Thyroid gland (tissue), 4 donors: ENCODE measurements around the gene PITPNC1. TPM values are rescaled to one million over a fixed set of nuclear protein-coding genes. Genes with fewer than 3 reads are reported as not detected.
"Not testable (repeated sequence)": the region's sequence is repeated elsewhere in the genome, so short reads cannot be mapped to it uniquely, and the experiment has no call there.

Source experiments
- DNase-seq, 2 donors: peaks; one replicate each; pipeline ENCODE4 v3.0.0-alpha.2; 2019
- H3K27ac ChIP-seq, 3 donors: fragments of 200-600 bp; sonication (generic); 1 replicate in 2 of 3; 2 replicates in 1 of 3; pipeline ENCODE4 v1.5.1; 2016 to 2019; ENCODE audit warnings: mild to moderate bottlenecking in 1 of 3, moderate library complexity in 1 of 3
- H3K27me3 ChIP-seq: fragments of 200-600 bp; sonication (generic); one replicate; pipeline ENCODE4 v1.5.1; 2019
- H3K36me3 ChIP-seq, 2 donors: fragments of 200-600 bp; sonication (generic); one replicate each; pipeline ENCODE4 v1.5.1; 2016 to 2019
- H3K4me1 ChIP-seq, 2 donors: fragments of 200-600 bp; sonication (generic); one replicate each; pipeline ENCODE4 v1.5.1; 2017 to 2019
- H3K4me3 ChIP-seq, 3 donors: fragments of 200-600 bp; sonication (generic); replicated peaks in 1 of 3; 1 replicate in 2 of 3; 2 replicates in 1 of 3; pipeline ENCODE4 v1.5.1; 2016; ENCODE audit warnings: mild to moderate bottlenecking in 1 of 3
- H3K9me3 ChIP-seq: fragments of 200-600 bp; sonication (generic); one replicate; pipeline ENCODE4 v1.5.1; 2017
- CTCF ChIP-seq, 6 experiments: fragments of 200-600 bp in 3 of 6; fragments of 450-650 bp in 3 of 6; sonication (generic) in 3 of 6; IDR thresholded peaks; one replicate each; pipeline ENCODE4 v1.5.1; 2016 to 2019; ENCODE audit warnings: antibody characterized with exemption in 6 of 6, mild to moderate bottlenecking in 2 of 6, inconsistent platforms in 1 of 6, moderate library complexity in 1 of 6
- POLR2A ChIP-seq, 2 donors: fragments of 450-650 bp; IDR thresholded peaks; one replicate each; pipeline ENCODE4 v1.6.1; 2017; ENCODE audit warnings: antibody characterized with exemption in 2 of 2, mild to moderate bottlenecking in 2 of 2, moderate library complexity in 1 of 2
- WGBS, 2 donors: methylation state at CpG; one replicate each; pipeline ENCODE4 v1.1.5; 2017; 5-methylcytosine and 5-hydroxymethylcytosine counted together
- intact Hi-C: fragments of 100-400 bp; cut with DNase I; formaldehyde crosslinking; loops from one replicate; pipeline ENCODE4 v1.15.1; 2023
- total RNA-seq, 4 donors: library from RNA; depleted of rRNA; stranded (reverse); fragments of >200 nt; gene quantifications; one replicate each; pipeline ENCODE4 v1.2.3, GENCODE V29; 2016

Gene PITPNC1
- total RNA-seq, 4 donors from 2014 or later, result 3.6 to 14.2 (median 7.3) TPM

DNA sequence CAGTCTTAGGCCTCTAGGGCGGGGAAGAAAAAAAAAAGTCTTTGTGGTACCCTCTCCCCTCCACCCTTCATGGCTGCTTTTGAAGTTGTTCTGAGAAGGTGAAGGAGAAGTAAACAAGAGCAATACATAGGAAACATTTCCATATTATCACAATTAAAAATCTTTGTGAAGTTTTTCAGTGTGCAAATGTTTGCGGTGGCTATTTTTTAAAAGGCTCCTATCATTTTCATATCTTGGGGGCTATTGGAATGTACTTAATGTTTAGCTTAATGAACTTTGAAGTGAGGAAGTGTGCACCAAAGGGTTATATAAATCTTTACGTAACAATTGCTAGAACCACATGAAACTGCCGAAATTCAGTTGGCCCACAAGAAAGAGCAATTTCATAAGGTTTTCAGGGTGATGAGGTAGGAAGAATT is 348.3 kb downstream of the PITPNC1 start:
- TF ChIP-seq POLR2A (IDR thresholded peaks at IDR 0.05) (no peak), CTCF (IDR thresholded peaks at IDR 0.05) (no peak)
- H3K4me1 ChIP-seq, result no peaks in the 10 kb centered on the region
- H3K9me3 ChIP-seq, result no peaks in the 10 kb centered on the region
- H3K4me3 ChIP-seq, result no peak overlapping the region
- H3K36me3 ChIP-seq, result peaks cover 49 to 76% of the 10 kb centered on the region in 2 donors
- H3K27me3 ChIP-seq, result no peaks in the 10 kb centered on the region
- no peak for DNase-seq
- intact Hi-C loops, result no loop called here
- WGBS, 2 donors, result 93 to 99% methylated on average over 4 of the region's 4 CpGs
- no peak overlapping the region for H3K27ac ChIP-seq

- H3K9me3 ChIP-seq, result no peaks in the 10 kb centered on the region
- no peaks in the 10 kb centered on the region for H3K27me3 ChIP-seq
- peaks cover 49 to 76% of the 10 kb centered on the region in 2 donors for H3K36me3 ChIP-seq
- H3K27ac ChIP-seq, result no peak overlapping the region
- no peak for DNase-seq
- no peak for TF ChIP-seq POLR2A (IDR thresholded peaks at IDR 0.05)
- no peak for TF ChIP-seq CTCF (IDR thresholded peaks at IDR 0.05)
- WGBS, 2 donors, result 90 to 93% methylated on average over 4 of the region's 4 CpGs
- H3K4me3 ChIP-seq, result no peak overlapping the region
- H3K4me1 ChIP-seq, result no peaks in the 10 kb centered on the region
- intact Hi-C loops, result no loop called here
These were observed 348.7 kb downstream of the PITPNC1 start for GRCh38 chr17:67725807-67726206.

GRCh38 chr17:67727152-67728039 is 350.3 kb downstream of the PITPNC1 start:
- H3K27ac ChIP-seq, DNase-seq, H3K9me3 ChIP-seq, intact Hi-C loops, H3K27me3 ChIP-seq, H3K4me3 ChIP-seq, H3K4me1 ChIP-seq: not testable (repeated sequence)
- H3K36me3 ChIP-seq, result peaks cover 39 to 67% of the 10 kb centered on the region in 2 donors
- WGBS, 2 donors, result 93 to 96% methylated on average over 15 of the region's 15 CpGs

DNA sequence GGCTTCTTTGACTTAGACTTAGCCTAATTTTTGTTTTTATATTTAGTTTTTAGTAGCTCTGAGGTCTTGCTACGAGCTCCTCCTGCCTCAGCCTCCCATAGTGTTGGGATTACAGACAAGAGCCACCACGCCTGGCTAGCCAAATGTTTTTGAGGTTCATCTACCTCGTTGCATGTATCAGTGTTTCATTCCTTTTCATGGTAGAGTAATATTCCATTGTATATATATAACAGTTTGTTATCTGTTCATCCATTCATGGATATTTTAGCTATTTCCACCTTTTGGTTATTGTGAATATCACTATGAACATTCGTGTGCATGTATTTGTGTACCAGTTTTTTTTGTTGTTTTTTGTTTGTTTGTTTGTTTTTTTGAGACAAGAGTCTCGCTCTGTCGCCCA is 352.8 kb downstream of the PITPNC1 start:
- Histone ChIP-seq H3K4me3 (no peak overlapping the region), H3K36me3 (peaks cover 30 to 52% of the 10 kb centered on the region in 2 donors), H3K27ac (no peak overlapping the region), H3K9me3 (no peaks in the 10 kb centered on the region), H3K4me1 (no peaks in the 10 kb centered on the region), H3K27me3 (no peaks in the 10 kb centered on the region)
- 98 to 99% methylated on average over 6 of the region's 6 CpGs for WGBS, 2 donors
- no peak for DNase-seq
- intact Hi-C loops, result no loop called here
- TF ChIP-seq CTCF (IDR thresholded peaks at IDR 0.05) (no peak), POLR2A (IDR thresholded peaks at IDR 0.05) (no peak)

- no peak for DNase-seq
- Histone ChIP-seq H3K4me3 (no peak overlapping the region), H3K27me3 (no peaks in the 10 kb centered on the region), H3K36me3 (peaks cover 22 to 44% of the 10 kb centered on the region in 2 donors), H3K9me3 (no peaks in the 10 kb centered on the region), H3K27ac (no peak overlapping the region), H3K4me1 (no peaks in the 10 kb centered on the region)
- WGBS, 2 donors, result 79% methylated on average over 7 of the region's 7 CpGs
- intact Hi-C loops, result no loop called here
- no peak for TF ChIP-seq CTCF (IDR thresholded peaks at IDR 0.05)
- TF ChIP-seq POLR2A (IDR thresholded peaks at IDR 0.05), result no peak
These were observed 353.6 kb downstream of the PITPNC1 start for GRCh38 chr17:67730731-67731130.
